Calu3 (cell line): Measurements from ENCODE around the gene ATAD3B. TPM values are rescaled to one million over a fixed set of nuclear protein-coding genes. Genes with fewer than 3 reads are reported as not detected.
"Not testable (repeated sequence)": the region's sequence is repeated elsewhere in the genome, so short reads cannot be mapped to it uniquely, and the experiment has no call there.

Experiments used
- BruUV-seq: library from RNA; stranded (reverse); fragments of 400-500 nt; replicated peaks from 2 replicates; lab custom pipeline; 2021; lab: Mats Ljungman, UMichigan
- CTCF ChIA-PET: fragments of 300-600 bp; sonication (Branson Sonifier 250); formaldehyde crosslinking; loops from one replicate; lab custom pipeline; 2022; ENCODE audit warnings: antibody characterized with exemption; lab: Charles Lee
- DNase-seq: peaks from one replicate; pipeline ENCODE4 v3.0.0; 2022
- H3K27ac Mint-ChIP-seq: one replicate; pipeline ENCODE4 v1.8.0; 2022; ENCODE audit warnings: mixed read lengths; ENCODE audit not compliant: unreplicated experiment
- H3K27me3 Mint-ChIP-seq: one replicate; pipeline ENCODE4 v1.8.0; 2022; ENCODE audit warnings: mixed read lengths; ENCODE audit not compliant: unreplicated experiment
- H3K36me3 Mint-ChIP-seq: one replicate; pipeline ENCODE4 v1.8.0; 2022; ENCODE audit warnings: mild to moderate bottlenecking, moderate library complexity, mixed read lengths; ENCODE audit not compliant: insufficient read depth, unreplicated experiment
- H3K4me1 Mint-ChIP-seq: one replicate; pipeline ENCODE4 v1.8.0; 2022; ENCODE audit warnings: mild to moderate bottlenecking, low read depth, mixed read lengths; ENCODE audit not compliant: unreplicated experiment
- H3K4me3 Mint-ChIP-seq: one replicate; pipeline ENCODE4 v1.8.0; 2022; ENCODE audit warnings: mild to moderate bottlenecking, low read depth, moderate library complexity, mixed read lengths; ENCODE audit not compliant: unreplicated experiment
- H3K9me3 Mint-ChIP-seq: one replicate; pipeline ENCODE4 v1.8.0; 2022; ENCODE audit warnings: low read depth, mixed read lengths; ENCODE audit not compliant: unreplicated experiment
- intact Hi-C: fragments of 100-400 bp; cut with micrococcal nuclease; formaldehyde crosslinking; loops from one replicate; pipeline ENCODE4 v1.10.0; 2022; ENCODE audit not compliant: unreplicated experiment
- total RNA-seq: library from RNA; stranded (reverse); gene quantifications from 2 replicates; pipeline ENCODE4 v1.2.3, GENCODE V29; 2022
- TF ChIP-seq, protein P1 (sequence below): fragments of 200-600 bp; IDR thresholded peaks from one replicate; pipeline ENCODE4 v1.8.0; 2022; ENCODE audit warnings: antibody characterized with exemption; ENCODE audit not compliant: unreplicated experiment

Gene ATAD3B
- total RNA-seq, 1 experiment from 2014 or later = 46.3 TPM

DNA sequence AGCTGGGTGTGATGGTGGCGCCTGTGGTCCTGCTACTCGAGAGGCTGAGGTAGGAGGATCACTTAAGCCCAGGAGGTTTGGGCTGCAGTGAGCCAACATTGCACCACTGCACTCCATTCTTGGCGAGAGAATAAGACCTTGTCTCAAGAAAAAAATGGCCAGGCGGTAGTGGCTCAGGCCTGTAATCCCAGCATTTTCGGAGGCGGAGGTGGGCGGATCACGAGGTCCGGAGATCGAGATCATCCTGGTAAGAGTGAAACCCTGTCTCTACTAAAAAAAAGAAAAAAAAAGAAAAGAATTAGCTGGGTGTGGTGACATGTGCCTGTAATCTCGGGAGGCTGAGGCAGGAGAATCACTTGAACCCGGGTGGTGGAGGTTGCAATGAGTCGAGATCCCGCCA, 11.3 kb downstream of the ATAD3B start:
- TF ChIP-seq, protein P1, sequence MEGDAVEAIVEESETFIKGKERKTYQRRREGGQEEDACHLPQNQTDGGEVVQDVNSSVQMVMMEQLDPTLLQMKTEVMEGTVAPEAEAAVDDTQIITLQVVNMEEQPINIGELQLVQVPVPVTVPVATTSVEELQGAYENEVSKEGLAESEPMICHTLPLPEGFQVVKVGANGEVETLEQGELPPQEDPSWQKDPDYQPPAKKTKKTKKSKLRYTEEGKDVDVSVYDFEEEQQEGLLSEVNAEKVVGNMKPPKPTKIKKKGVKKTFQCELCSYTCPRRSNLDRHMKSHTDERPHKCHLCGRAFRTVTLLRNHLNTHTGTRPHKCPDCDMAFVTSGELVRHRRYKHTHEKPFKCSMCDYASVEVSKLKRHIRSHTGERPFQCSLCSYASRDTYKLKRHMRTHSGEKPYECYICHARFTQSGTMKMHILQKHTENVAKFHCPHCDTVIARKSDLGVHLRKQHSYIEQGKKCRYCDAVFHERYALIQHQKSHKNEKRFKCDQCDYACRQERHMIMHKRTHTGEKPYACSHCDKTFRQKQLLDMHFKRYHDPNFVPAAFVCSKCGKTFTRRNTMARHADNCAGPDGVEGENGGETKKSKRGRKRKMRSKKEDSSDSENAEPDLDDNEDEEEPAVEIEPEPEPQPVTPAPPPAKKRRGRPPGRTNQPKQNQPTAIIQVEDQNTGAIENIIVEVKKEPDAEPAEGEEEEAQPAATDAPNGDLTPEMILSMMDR = no peak
- peaks cover 43% of the 10 kb centered on the region for H3K36me3 Mint-ChIP-seq
- H3K27ac Mint-ChIP-seq = no peak overlapping the region
- H3K27me3 Mint-ChIP-seq = no peaks in the 10 kb centered on the region
- no TSS peak for BruUV-seq
- intact Hi-C loops = no loop called here
- no peaks in the 10 kb centered on the region for H3K9me3 Mint-ChIP-seq
- DNase-seq = no peak
- H3K4me1 Mint-ChIP-seq = no peaks in the 10 kb centered on the region
- CTCF ChIA-PET = no interaction called here
- no peak overlapping the region for H3K4me3 Mint-ChIP-seq

DNA sequence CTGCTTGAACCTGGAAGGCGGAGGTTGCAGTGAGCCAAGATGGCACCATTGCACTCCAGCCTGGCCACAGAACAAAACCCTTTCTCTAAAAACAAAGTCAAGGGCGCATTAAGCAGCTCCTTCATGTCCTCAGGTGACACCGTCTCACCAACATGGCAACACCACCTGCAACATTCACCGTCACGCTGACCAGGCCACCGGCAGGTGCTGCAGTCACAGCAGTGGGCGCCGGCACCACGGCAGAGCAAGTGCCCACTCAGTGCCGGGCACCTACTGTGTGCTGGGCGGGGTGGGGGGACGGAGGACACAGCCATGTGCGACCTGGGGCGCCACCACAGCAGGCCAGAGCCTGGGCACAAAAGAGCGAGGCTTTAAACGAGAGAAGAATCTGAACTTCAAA, 12.1 kb downstream of the ATAD3B start:
- DNase-seq = no peak
- intact Hi-C loops = no loop called here
- Mint-ChIP-seq H3K4me1 (no peaks in the 10 kb centered on the region), H3K27me3 (no peaks in the 10 kb centered on the region), H3K27ac (no peak overlapping the region), H3K9me3 (no peaks in the 10 kb centered on the region), H3K36me3 (peaks cover 40% of the 10 kb centered on the region), H3K4me3 (no peak overlapping the region)
- TF ChIP-seq, protein P1 = no peak
- CTCF ChIA-PET = no interaction called here
- BruUV-seq = no TSS peak

DNA sequence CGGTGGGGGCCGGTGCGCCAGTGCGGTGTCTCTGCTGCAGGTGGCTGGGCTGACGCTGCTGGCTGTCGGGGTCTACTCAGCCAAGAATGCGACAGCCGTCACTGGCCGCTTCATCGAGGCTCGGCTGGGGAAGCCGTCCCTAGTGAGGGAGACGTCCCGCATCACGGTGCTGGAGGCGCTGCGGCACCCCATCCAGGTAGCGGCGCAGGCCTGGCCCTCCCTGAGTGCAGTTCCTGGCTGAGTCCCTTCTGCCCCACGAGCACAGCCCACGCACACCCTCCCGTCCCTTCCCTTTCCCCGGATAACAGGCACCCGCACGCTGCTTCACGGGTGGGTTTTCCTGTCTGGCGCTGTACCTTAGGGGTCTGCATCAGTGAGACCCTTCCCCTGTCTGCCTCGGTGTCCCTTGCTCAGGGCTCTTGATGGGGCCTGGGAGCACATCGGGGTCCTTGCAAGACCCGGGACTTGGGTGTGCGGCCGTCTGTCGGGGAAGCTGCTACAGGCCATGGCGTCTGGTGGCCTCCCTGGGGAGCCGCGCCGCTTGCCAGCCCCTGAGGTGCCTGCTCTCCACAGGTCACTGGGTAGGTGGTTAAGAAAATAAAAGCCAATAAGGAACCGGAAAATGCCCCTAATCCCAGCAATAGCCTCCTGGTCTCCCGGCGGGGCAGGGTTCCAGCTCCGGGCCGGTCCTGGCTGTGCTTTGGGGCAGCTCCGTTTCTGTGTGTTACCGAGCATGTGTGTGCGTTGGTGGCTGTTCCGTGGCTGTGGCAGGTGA, 13.6 kb downstream of the ATAD3B start:
- DNase-seq, H3K9me3 Mint-ChIP-seq, H3K27ac Mint-ChIP-seq, BruUV-seq, H3K4me3 Mint-ChIP-seq, CTCF ChIA-PET, H3K4me1 Mint-ChIP-seq, H3K27me3 Mint-ChIP-seq, intact Hi-C loops: not testable (repeated sequence)
- peaks cover 42% of the 10 kb centered on the region for H3K36me3 Mint-ChIP-seq

DNA sequence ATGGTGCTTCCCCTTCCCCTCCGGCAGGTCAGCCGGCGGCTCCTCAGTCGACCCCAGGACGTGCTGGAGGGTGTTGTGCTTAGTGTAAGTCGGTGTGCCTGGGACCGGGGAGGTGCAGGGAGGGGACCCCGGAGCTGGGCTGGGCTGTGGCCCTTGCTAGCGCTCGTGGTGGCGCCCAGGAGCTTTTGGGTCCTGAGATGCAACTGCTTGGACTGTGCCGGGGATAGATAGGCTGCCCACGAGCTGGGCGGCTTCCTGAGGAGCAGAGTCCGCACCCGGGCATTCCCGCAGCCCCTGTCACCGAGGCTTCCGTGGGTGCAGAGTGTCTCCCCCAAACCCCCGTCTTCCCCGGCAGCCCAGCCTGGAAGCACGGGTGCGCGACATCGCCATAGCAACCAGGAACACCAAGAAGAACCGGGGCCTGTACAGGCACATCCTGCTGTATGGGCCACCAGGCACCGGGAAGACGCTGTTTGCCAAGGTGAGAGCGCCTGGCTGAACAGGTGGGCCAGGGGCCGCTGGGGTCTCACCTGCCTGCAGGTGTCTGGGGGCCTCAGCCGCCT, 14.3 kb downstream of the ATAD3B start:
- CTCF ChIA-PET, H3K4me1 Mint-ChIP-seq, BruUV-seq, H3K4me3 Mint-ChIP-seq, H3K27me3 Mint-ChIP-seq, intact Hi-C loops, H3K9me3 Mint-ChIP-seq, H3K27ac Mint-ChIP-seq, DNase-seq: not testable (repeated sequence)
- peaks cover 49% of the 10 kb centered on the region for H3K36me3 Mint-ChIP-seq

DNA sequence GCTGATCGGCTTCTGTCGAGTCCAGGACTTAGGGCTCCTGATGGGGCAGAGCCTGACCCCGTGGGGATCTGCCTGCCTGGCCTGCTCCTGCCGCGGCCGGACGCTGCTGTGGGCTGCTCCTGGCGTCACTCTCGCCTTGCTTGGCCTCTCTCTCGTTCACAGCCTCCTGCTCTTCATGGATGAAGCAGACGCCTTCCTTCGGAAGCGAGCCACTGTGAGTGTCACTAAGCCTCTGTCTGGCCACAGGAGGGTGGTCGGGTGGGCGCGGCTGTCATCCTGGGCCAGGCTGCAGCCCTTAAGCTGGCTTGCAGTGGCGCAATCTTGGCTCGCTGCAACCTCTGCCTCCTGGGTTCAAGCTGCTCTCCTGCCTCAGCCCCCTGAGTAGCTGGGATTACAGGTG, 16.1 kb downstream of the ATAD3B start:
- Mint-ChIP-seq H3K27ac (no peak overlapping the region), H3K4me3 (no peak overlapping the region), H3K27me3 (no peaks in the 10 kb centered on the region), H3K9me3 (no peaks in the 10 kb centered on the region), H3K4me1 (no peaks in the 10 kb centered on the region), H3K36me3 (peaks cover 56% of the 10 kb centered on the region)
- intact Hi-C loops = no loop called here
- TF ChIP-seq, protein P1 = no peak
- CTCF ChIA-PET = no interaction called here
- no peak for DNase-seq
- no TSS peak for BruUV-seq
